ENCODE data around the gene INTS15. TPM values are rescaled to one million over a fixed set of nuclear protein-coding genes. Genes with fewer than 3 reads are reported as not detected.

Gene INTS15
- total RNA-seq, 2 experiments from 2014 or later, result 39.3 to 41.8 TPM

GRCh38 chr7:6654113-6654841 is 64.5 kb downstream of the INTS15 start:
- Histone ChIP-seq H3K9me3 (ENCODE audit: control insufficient read depth in 1 of 2, insufficient read depth in 1 of 2, low read length in 2 of 2) (peaks cover 0 to 40% of the 10 kb centered on the region in 2 experiments), H3K27me3 (ENCODE audit: control insufficient read depth in 1 of 2, insufficient read depth in 2 of 2, low read length in 2 of 2) (no peaks in the 10 kb centered on the region), H3K27ac (ENCODE audit: low read depth in 1 of 2, low read length in 2 of 2) (no peak overlapping the region), H3K4me1 (ENCODE audit: insufficient read depth, low read length) (peaks cover 3% of the 10 kb centered on the region), H3K36me3 (ENCODE audit: insufficient read depth, low read length) (peaks cover 38% of the 10 kb centered on the region), H3K4me3 (ENCODE audit: low read length) (no peak overlapping the region)
- ChIA-PET CTCF (no interaction called here), POLR2A (no interaction called here)
- DNase-seq (peak in 2 of 14 experiments; percentile 19 to 20), ATAC-seq (ENCODE audit: poor library complexity) (no peak)
- no peak overlapping the region for H3K4me3 Mint-ChIP-seq
- H3K4me1 Mint-ChIP-seq (ENCODE audit: low read depth), result peaks cover 7% of the 10 kb centered on the region
- TF ChIP-seq CTCF (IDR thresholded peaks at IDR 0.05), result no peak
- no peaks in the 10 kb centered on the region for H3K27me3 Mint-ChIP-seq
- H3K9me3 Mint-ChIP-seq, result no peaks in the 10 kb centered on the region
- intact Hi-C loops (cut with DNase I, micrococcal nuclease), result no loop called here
- peaks cover 45% of the 10 kb centered on the region for H3K36me3 Mint-ChIP-seq (ENCODE audit: low read depth)
- H3K27ac Mint-ChIP-seq, result no peak overlapping the region

- Mint-ChIP-seq H3K36me3 (ENCODE audit: low read depth) (peaks cover 38% of the 10 kb centered on the region), H3K9me3 (no peaks in the 10 kb centered on the region), H3K4me3 (no peak overlapping the region), H3K4me1 (ENCODE audit: low read depth) (peaks cover 12% of the 10 kb centered on the region), H3K27ac (no peak overlapping the region), H3K27me3 (no peaks in the 10 kb centered on the region)
- no peak overlapping the region for H3K4me3 ChIP-seq (ENCODE audit: low read length)
- no peak for TF ChIP-seq CTCF (IDR thresholded peaks at IDR 0.05)
- H3K36me3 ChIP-seq (ENCODE audit: insufficient read depth, low read length), result peaks cover 31% of the 10 kb centered on the region
- POLR2A ChIA-PET, result no interaction called here
- no peak overlapping the region for H3K27ac ChIP-seq (ENCODE audit: low read depth in 1 of 2, low read length in 2 of 2)
- intact Hi-C loops (cut with DNase I, micrococcal nuclease), result no loop called here
- DNase-seq (peak in 1 of 14 experiments; percentile 10), ATAC-seq (ENCODE audit: poor library complexity) (no peak)
- H3K27me3 ChIP-seq (ENCODE audit: control insufficient read depth in 1 of 2, insufficient read depth in 2 of 2, low read length in 2 of 2), result no peaks in the 10 kb centered on the region
- peaks cover 0 to 32% of the 10 kb centered on the region in 2 experiments for H3K9me3 ChIP-seq (ENCODE audit: control insufficient read depth in 1 of 2, insufficient read depth in 1 of 2, low read length in 2 of 2)
- CTCF ChIA-PET, result no interaction called here
- H3K4me1 ChIP-seq (ENCODE audit: insufficient read depth, low read length), result peaks cover 3% of the 10 kb centered on the region
Measured at GRCh38 chr7:6654842-6655610, 65.2 kb downstream of the INTS15 start.

GRCh38 chr7:6655636-6656385 is 66.0 kb downstream of the INTS15 start:
- TF ChIP-seq CTCF (IDR thresholded peaks at IDR 0.05), result no peak
- H3K9me3 ChIP-seq (ENCODE audit: control insufficient read depth in 1 of 2, insufficient read depth in 1 of 2, low read length in 2 of 2), result peaks cover 0 to 24% of the 10 kb centered on the region in 2 experiments
- Mint-ChIP-seq H3K36me3 (ENCODE audit: low read depth) (peaks cover 30% of the 10 kb centered on the region), H3K9me3 (no peaks in the 10 kb centered on the region), H3K27ac (no peak overlapping the region), H3K4me1 (ENCODE audit: low read depth) (peaks cover 12% of the 10 kb centered on the region), H3K4me3 (no peak overlapping the region), H3K27me3 (no peaks in the 10 kb centered on the region)
- H3K27me3 ChIP-seq (ENCODE audit: control insufficient read depth in 1 of 2, insufficient read depth in 2 of 2, low read length in 2 of 2), result no peaks in the 10 kb centered on the region
- peaks cover 3% of the 10 kb centered on the region for H3K4me1 ChIP-seq (ENCODE audit: insufficient read depth, low read length)
- POLR2A ChIA-PET, result no interaction called here
- no peak overlapping the region for H3K4me3 ChIP-seq (ENCODE audit: low read length)
- H3K27ac ChIP-seq (ENCODE audit: low read depth in 1 of 2, low read length in 2 of 2), result no peak overlapping the region
- DNase-seq (no peak), ATAC-seq (ENCODE audit: poor library complexity) (no peak)
- H3K36me3 ChIP-seq (ENCODE audit: insufficient read depth, low read length), result peaks cover 24% of the 10 kb centered on the region
- intact Hi-C loops (cut with DNase I, micrococcal nuclease), result no loop called here
- CTCF ChIA-PET, result no interaction called here

All from CD4-positive, alpha-beta T cell (primary cell).